OCI-LY3 (cell line): ENCODE results near the gene CTNS.

ENCODE experiments used
- CTCF ChIP-seq: fragments of 200-600, 300-600 bp; sonication (generic); IDR thresholded peaks from 2 replicates; pipeline ENCODE4 v1.5.1; 2014; ENCODE audit warnings: antibody characterized with exemption, low read length, low read depth
- EZH2phosphoT487 ChIP-seq: fragments of 200-600 bp; shearing (Covaris generic); IDR thresholded peaks from 2 replicates; pipeline ENCODE4 v1.6.1; 2018; ENCODE audit warnings: antibody characterized with exemption, mixed run types, low read depth

- TF ChIP-seq CTCF (no peak), EZH2phosphoT487 (no peak)
Observed at GRCh38 chr17:3678821-3679530, 42.4 kb downstream of the CTNS start.
